Small intestine (tissue), 7 donors: ENCODE measurements around the gene SPIN1. TPM values are rescaled to one million over a fixed set of nuclear protein-coding genes. Genes with fewer than 3 reads are reported as not detected.

ENCODE experiments used
- DNase-seq, 2 donors: peaks; one replicate each; pipeline versions ENCODE4 v3.0.0 to v3.0.0-alpha.2; 2013
- FAIRE-seq: peaks from 2 replicates; lab custom pipeline; 2012; peaks lifted over from hg19 to GRCh38; lab: Jason Lieb, UNC
- H3K27ac ChIP-seq, 3 donors: one replicate each; pipeline ENCODE4 v1.5.1; 2013; ENCODE audit warnings: low read length in 2 of 3, mild to moderate bottlenecking in 2 of 3, control low read depth in 1 of 3, inconsistent platforms in 1 of 3, low read depth in 1 of 3, moderate library complexity in 1 of 3
- H3K27me3 ChIP-seq, 3 donors: one replicate each; pipeline ENCODE4 v1.6.1; 2013; ENCODE audit warnings: low read length in 3 of 3, inconsistent platforms in 1 of 3; ENCODE audit not compliant: control insufficient read depth in 3 of 3, insufficient read depth in 3 of 3
- H3K36me3 ChIP-seq, 3 donors: one replicate each; pipeline ENCODE4 v1.6.1; 2013; ENCODE audit warnings: low read length in 3 of 3, inconsistent platforms in 1 of 3, low read depth in 1 of 3, mild to moderate bottlenecking in 1 of 3, moderate library complexity in 1 of 3; ENCODE audit not compliant: control insufficient read depth in 3 of 3, insufficient read depth in 2 of 3
- H3K4me1 ChIP-seq, 3 donors: one replicate each; pipeline ENCODE4 v1.6.1; 2013; ENCODE audit warnings: low read length in 2 of 3, inconsistent platforms in 1 of 3, low read depth in 1 of 3, mild to moderate bottlenecking in 1 of 3, moderate library complexity in 1 of 3; ENCODE audit not compliant: control insufficient read depth in 3 of 3, insufficient read depth in 2 of 3
- H3K4me3 ChIP-seq, 3 donors: one replicate each; pipeline ENCODE4 v1.5.1; 2013; ENCODE audit warnings: low read length in 3 of 3, control low read depth in 1 of 3, inconsistent platforms in 1 of 3, low read depth in 1 of 3, mild to moderate bottlenecking in 1 of 3, moderate library complexity in 1 of 3
- H3K9me3 ChIP-seq, 2 donors: one replicate each; pipeline ENCODE4 v1.6.1; 2013; ENCODE audit warnings: low read depth in 1 of 2, low read length in 1 of 2; ENCODE audit not compliant: control insufficient read depth in 2 of 2, insufficient read depth in 1 of 2
- WGBS, 3 donors: extraction: QIAGEN DNeasy Blood & Tissue Kit; methylation state at CpG; one replicate each; pipeline ENCODE4 v1.1.7; 2013; 5-methylcytosine and 5-hydroxymethylcytosine counted together
- polyA plus RNA-seq, 4 donors: library from polyadenylated mRNA; stranded (reverse) in 3 of 4; unstranded in 1 of 4; fragments of 200-250 nt in 3 of 4; fragments of 120-200 nt in 1 of 4; gene quantifications; one replicate each; pipeline versions ENCODE4 v1.2.1 to v1.2.3, GENCODE V29; 2013
- donor health status: healthy with polysubstance abuse.
- donor health status: control.
- donor health status: control.
- donor health status: Bipolar disorder and iron deficiency.
- donor health status: healthy.

The SPIN1 gene
- polyA plus RNA-seq, 4 donors: 22.1 to 82.1 (median 24.3) TPM

DNA sequence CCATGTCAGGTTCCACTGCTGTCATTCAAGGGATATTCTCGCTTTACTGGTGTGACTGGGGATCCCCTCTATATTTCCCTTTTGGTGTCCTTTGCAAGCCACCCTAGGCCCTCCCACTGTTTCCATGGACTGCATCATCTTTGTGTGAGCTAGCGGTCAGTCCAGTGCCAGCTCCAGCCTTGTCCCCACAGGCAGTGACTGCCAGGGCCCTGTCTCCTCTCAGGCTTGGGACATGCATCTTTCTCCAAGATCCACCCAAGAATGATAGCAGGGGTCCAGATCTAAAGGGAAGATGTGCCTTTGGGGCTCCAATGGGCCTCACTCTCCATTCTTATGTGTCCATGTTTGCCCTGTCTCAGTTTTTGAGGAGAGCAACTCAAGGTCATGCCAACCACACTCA, 109.0 kb downstream of the SPIN1 start:
- Histone ChIP-seq H3K27me3 (no peaks in the 10 kb centered on the region), H3K4me1 (no peaks in the 10 kb centered on the region), H3K27ac (no peak overlapping the region), H3K4me3 (no peak overlapping the region), H3K9me3 (no peaks in the 10 kb centered on the region), H3K36me3 (no peaks in the 10 kb centered on the region)
- FAIRE-seq: no peak
- 85 to 95% (median 89%) methylated on average over 2 of the region's 2 CpGs for whole genome bisulfite sequencing, 3 donors
- DNase-seq: no peak

DNA sequence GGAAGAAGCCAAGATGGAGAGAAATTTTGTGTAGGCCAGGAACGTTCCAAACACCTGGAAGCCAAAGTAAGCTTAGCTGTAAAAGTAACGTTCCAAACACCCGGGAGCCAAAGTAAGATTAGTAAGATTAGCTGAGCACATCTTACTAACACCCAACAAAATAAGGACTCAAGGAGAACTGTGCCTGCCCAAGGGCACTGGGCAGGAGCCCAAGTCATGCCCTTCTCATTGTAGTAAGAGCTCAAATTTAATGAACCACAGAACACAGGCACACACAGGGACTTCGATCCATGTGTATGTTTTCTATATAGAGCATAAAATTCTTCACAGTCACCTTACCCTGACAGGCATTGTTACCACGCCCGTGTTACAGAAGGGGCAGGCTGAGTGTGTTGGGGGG, 110.6 kb downstream of the SPIN1 start:
- Histone ChIP-seq H3K36me3 (no peaks in the 10 kb centered on the region), H3K27ac (no peak overlapping the region), H3K4me1 (no peaks in the 10 kb centered on the region), H3K27me3 (no peaks in the 10 kb centered on the region), H3K9me3 (no peaks in the 10 kb centered on the region), H3K4me3 (no peak overlapping the region)
- 70 to 85% (median 76%) methylated on average over 6 of the region's 6 CpGs for WGBS, 3 donors
- DNase-seq (no peak), FAIRE-seq (no peak)

DNA sequence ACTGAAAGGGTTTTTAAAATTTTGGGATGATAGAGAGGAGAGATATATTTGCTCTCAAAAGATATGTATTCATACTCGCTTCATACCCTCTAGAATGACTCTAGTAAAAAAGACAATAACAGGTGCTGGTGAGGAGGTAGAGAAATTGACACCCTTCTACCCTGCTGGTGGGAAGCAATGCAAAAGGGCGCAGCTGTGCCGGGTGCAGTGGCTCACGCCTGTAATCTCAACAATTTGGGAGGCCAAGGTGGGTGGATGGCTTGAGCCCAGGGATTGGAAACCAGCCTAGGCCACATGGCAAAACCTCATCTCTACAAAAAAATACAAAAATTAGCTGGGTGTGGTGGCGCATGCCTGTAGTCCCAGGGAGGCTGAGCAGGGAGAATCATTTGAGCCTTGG, 112.8 kb downstream of the SPIN1 start:
- H3K36me3 ChIP-seq: no peaks in the 10 kb centered on the region
- no peaks in the 10 kb centered on the region for H3K9me3 ChIP-seq
- H3K4me1 ChIP-seq: no peaks in the 10 kb centered on the region
- no peak overlapping the region for H3K4me3 ChIP-seq
- no peak for FAIRE-seq
- 90 to 93% (median 92%) methylated on average over 5 of the region's 5 CpGs for WGBS, 3 donors
- H3K27me3 ChIP-seq: no peaks in the 10 kb centered on the region
- DNase-seq: no peak
- no peak overlapping the region for H3K27ac ChIP-seq

DNA sequence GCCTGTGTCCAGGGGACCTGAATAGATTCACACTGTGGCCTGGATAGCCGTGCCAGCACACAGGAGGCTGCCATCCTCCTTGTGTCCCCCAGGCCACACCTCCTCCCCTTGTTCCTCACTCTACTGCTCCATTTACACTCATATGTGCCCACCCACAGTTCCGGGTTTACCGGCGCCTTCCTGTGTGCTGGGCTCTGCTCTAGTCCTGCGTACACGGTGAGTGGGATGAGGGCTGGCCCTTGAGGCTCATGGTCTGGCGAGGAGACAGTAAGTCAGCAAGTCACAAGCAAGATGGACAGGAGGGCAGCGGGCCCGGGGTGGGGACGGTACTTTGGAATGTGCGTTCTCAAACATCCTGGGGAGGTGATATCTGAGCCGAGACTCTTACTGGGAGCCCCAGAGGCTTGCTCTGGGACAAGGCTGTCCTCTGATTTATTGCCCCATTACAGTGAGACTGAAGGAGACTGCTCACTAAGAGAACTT, 114.3 kb downstream of the SPIN1 start:
- WGBS, 3 donors: 77 to 86% (median 77%) methylated on average over 12 of the region's 12 CpGs
- H3K27me3 ChIP-seq: no peaks in the 10 kb centered on the region
- no peak overlapping the region for H3K4me3 ChIP-seq
- no peaks in the 10 kb centered on the region for H3K36me3 ChIP-seq
- DNase-seq (no peak), FAIRE-seq (no peak)
- no peaks in the 10 kb centered on the region for H3K4me1 ChIP-seq
- no peaks in the 10 kb centered on the region for H3K9me3 ChIP-seq
- no peak overlapping the region for H3K27ac ChIP-seq

DNA sequence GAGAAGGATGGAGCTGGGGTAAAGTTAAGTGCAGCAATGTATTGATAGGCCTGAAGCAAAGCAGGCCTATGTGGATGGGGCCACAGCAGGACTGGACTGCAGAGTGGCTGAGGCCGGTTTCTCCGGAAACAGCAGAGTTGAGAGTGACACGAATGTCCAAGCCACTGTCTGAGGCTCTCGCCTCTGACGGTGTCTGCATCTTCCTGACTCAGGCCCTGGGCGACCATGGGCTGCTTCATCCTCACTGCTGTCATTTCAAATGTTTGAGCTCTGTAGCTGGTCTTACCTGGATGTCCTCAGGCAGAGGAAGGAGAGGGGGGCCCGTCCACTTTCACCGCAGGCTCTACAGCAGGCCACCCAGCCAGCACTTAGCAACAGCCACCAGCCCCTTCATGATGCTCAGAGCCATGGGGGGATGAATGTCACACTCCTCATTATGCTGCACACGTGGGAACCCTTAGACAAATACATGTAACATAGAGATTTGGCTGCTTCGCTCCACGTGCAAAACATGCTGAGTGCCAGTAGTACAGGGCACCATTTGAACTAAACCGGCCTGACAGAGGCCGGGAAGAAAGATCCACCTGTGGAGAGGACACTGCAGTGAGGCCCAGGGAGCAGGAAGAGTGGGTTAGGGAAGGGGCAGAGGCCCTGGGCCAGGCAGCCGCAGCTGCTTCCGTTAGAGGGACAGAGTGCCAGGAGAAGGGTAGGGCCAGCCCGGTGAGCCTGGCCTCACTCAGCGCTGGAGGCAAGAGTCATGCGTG, 115.0 kb downstream of the SPIN1 start:
- Histone ChIP-seq H3K27me3 (no peaks in the 10 kb centered on the region), H3K9me3 (no peaks in the 10 kb centered on the region), H3K4me1 (no peaks in the 10 kb centered on the region), H3K4me3 (no peak overlapping the region), H3K27ac (no peak overlapping the region), H3K36me3 (no peaks in the 10 kb centered on the region)
- FAIRE-seq (no peak), DNase-seq (no peak)
- WGBS, 3 donors: 88 to 93% (median 93%) methylated on average over 18 of the region's 18 CpGs

DNA sequence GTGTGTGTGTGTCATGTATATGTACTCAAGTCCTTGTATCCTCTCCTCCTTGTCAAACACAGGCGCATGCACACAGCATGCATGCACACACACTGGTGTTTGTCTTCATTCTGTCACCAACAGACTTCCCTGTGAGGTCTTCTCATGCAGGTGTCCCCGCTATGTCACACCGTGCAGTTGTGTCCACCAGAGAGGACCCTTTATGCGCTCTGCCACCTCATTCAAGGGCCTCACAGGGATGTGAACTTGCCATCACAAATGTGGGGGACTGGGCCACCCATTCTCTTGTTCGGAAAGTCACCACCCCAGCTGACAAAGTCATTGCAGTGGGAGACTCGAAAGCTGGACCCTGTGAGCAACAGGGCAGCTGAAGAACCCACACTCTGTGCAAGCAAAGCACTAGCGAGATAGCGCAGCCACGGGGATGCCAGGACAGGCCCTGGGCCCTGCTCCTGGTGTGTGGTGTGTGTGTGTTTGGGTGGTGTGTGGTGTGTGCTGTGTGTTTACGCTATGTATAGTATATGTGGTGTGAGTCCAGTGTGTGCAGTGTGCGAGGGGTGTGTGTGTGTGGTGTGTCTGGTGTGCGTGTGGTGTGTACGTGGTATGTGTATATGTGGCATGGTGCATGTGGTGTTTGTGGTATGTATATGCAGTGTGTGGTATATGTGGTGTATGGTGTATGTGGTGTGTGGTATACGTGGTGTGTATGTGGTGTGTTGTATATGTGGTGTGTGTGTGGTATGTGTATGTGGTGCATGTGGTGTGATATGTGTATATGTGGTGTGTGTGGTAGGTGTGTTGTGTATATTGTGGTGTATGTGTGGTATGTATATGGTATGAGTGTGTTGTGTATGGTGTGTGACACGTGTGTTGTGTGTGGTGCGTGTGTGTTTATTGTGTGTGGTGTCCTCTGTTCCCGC, 115.9 kb downstream of the SPIN1 start:
- 91 to 93% (median 92%) methylated on average over 17 of the region's 17 CpGs for WGBS, 3 donors
- Histone ChIP-seq H3K27ac (no peak overlapping the region), H3K4me3 (no peak overlapping the region), H3K4me1 (no peaks in the 10 kb centered on the region), H3K36me3 (no peaks in the 10 kb centered on the region), H3K27me3 (no peaks in the 10 kb centered on the region), H3K9me3 (peaks cover 0 to 3% of the 10 kb centered on the region in 2 donors)
- FAIRE-seq (no peak), DNase-seq (no peak)

DNA sequence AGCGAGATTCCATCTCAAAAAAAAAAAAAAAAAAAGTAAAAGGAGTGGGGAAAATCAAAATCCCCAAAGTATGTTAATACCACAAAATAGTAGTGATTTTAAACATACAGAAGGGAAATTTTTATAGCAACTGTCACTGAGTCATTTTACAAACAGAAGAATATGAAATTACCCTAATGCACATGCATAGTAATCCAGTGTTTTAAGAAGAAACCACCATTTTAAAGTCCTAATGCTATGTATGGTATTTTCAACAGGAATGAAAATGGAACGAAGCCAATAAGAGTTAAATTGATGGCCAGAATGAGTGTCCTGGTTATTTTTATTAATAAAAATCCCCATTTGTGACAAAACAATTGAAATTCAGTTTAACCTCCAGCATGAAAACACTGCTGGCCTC, 120.1 kb downstream of the SPIN1 start:
- 83 to 88% (median 86%) methylated on average over 1 of the region's 2 CpGs for WGBS, 3 donors
- H3K9me3 ChIP-seq: peaks cover 0 to 3% of the 10 kb centered on the region in 2 donors
- DNase-seq: no peak
- no peaks in the 10 kb centered on the region for H3K27me3 ChIP-seq
- no peak overlapping the region for H3K4me3 ChIP-seq
- no peaks in the 10 kb centered on the region for H3K4me1 ChIP-seq
- FAIRE-seq: no peak
- H3K36me3 ChIP-seq: no peaks in the 10 kb centered on the region
- no peak overlapping the region for H3K27ac ChIP-seq

DNA sequence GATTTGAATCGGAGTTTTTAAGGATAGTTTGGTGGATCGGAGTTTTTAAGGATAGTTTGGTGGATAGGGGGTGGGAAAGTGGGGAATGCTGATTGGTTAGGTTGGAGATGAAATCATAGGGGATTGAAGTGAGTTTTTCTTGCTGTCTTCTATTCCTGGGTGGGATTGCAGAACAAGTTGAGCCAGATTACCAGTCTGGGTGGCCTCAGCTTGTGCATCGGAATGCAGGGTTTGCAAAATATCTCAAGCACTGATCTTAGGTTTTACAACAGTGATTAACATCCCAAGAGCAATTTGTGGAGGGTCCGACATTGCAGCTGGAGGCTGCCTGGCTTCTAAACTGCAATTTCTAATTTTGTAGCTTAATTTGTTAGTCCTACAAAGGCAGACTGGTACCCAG, 123.7 kb downstream of the SPIN1 start:
- peaks cover 0 to 9% of the 10 kb centered on the region in 2 donors for H3K9me3 ChIP-seq
- WGBS, 3 donors: 66 to 79% (median 76%) methylated on average over 4 of the region's 4 CpGs
- DNase-seq: no peak
- no peaks in the 10 kb centered on the region for H3K36me3 ChIP-seq
- no peaks in the 10 kb centered on the region for H3K27me3 ChIP-seq
- H3K4me1 ChIP-seq: no peaks in the 10 kb centered on the region
- FAIRE-seq: no peak
- no peak overlapping the region for H3K4me3 ChIP-seq
- H3K27ac ChIP-seq: no peak overlapping the region
